Upper lobe of left lung (tissue), 4 donors: ENCODE results near the gene EXOC7.

Source experiments
- EP300 ChIP-seq, 4 donors: sonication (generic); formaldehyde crosslinking; IDR thresholded peaks; one replicate each; pipeline ENCODE4 v1.5.1; 2017; ENCODE audit warnings: antibody characterized with exemption in 4 of 4, control low read depth in 2 of 4
- TF ChIP-seq, protein P1 (sequence below), 6 experiments: fragments of 450-650 bp in 4 of 6; fragments of 200-600 bp in 2 of 6; sonication (generic) in 2 of 6; IDR thresholded peaks; one replicate each; pipeline ENCODE4 v1.5.1; 2016 to 2019; ENCODE audit warnings: antibody characterized with exemption in 6 of 6

DNA sequence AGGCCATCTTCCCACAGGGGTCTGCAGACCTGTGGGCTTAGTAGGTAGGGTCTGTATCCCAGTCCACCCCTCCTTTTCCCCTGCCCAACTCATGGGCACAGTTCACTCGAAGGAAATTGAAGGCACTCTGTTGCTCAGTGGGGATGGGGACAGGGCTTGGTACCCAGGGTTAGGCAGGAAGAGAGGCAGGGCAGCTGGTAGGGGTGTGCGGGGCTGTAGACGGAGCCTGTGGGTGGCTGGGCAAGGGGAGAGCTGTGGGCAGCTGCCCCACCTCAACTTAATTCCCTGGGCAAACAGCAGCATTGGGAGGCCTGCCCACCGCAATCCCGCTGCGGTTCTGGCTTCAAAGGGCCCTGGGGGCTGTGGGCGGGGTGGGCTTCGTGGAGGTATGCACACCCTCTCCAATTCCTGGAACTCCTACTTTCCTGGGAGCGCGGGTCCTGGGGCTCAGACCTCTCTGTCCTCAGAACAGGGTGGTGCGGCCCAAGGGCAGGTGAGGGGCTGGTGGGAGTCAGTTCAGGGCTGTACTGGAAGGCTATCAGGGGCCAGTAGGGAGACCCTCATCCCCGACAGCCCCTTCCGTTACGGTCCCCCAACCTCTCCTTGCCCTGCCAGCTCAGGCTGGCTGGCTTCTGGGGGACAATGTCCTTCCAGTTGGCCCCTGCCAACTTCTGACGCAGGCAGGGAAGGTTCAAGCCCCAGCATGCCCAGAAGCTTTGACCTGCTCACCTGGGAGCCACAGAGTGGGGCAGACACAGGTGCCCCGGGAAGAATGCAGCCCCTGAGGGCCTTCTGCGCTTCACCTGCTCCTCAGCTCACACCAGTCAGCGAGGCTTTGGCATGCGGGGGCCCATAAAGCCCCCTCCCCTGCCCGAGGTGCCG, 28.3 kb upstream of the EXOC7 start:
- TF ChIP-seq, protein P1, sequence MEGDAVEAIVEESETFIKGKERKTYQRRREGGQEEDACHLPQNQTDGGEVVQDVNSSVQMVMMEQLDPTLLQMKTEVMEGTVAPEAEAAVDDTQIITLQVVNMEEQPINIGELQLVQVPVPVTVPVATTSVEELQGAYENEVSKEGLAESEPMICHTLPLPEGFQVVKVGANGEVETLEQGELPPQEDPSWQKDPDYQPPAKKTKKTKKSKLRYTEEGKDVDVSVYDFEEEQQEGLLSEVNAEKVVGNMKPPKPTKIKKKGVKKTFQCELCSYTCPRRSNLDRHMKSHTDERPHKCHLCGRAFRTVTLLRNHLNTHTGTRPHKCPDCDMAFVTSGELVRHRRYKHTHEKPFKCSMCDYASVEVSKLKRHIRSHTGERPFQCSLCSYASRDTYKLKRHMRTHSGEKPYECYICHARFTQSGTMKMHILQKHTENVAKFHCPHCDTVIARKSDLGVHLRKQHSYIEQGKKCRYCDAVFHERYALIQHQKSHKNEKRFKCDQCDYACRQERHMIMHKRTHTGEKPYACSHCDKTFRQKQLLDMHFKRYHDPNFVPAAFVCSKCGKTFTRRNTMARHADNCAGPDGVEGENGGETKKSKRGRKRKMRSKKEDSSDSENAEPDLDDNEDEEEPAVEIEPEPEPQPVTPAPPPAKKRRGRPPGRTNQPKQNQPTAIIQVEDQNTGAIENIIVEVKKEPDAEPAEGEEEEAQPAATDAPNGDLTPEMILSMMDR (IDR thresholded peaks at IDR 0.05) = no peak
- no peak for TF ChIP-seq EP300 (IDR thresholded peaks at IDR 0.05)
